HepG2 (cell line): ENCODE data around the gene TOX4. TPM values are rescaled to one million over a fixed set of nuclear protein-coding genes. Genes with fewer than 3 reads are reported as not detected.

ENCODE experiments used
- ATAC-seq: fragments of 200-7000 bp; cut with Tn5 transposase; 3 replicates; pipeline ENCODE4 v1.9.1; 2020; ENCODE audit warnings: mild to moderate bottlenecking, moderate library complexity
- BruUV-seq: library from RNA; stranded (reverse); fragments of 400-500 nt; replicated peaks from 2 replicates; lab custom pipeline; 2021; lab: Mats Ljungman, UMichigan
- CTCF ChIA-PET: fragments of 300-600 bp; formaldehyde crosslinking; extraction: SDS; loops from one replicate; lab custom pipeline; 2021; ENCODE audit warnings: low total read pairs, inconsistent platforms, low intra/inter-chr PET ratio; lab: Yijun Ruan, JAX
- POLR2A ChIA-PET: fragments of 350-600 bp; sonication (Branson Sonifier 250); formaldehyde crosslinking; loops from one replicate; lab custom pipeline; 2020; ENCODE audit warnings: antibody characterized with exemption, inconsistent platforms; lab: Yijun Ruan, JAX
- DNase-seq: peaks from one replicate; pipeline ENCODE4 v3.0.0-alpha.2; 2015; ENCODE audit warnings: low spot score
- FAIRE-seq: peaks from 3 replicates; lab custom pipeline; 2011; peaks lifted over from hg19 to GRCh38; lab: Jason Lieb, UNC
- H2AFZ ChIP-seq: one replicate; pipeline ENCODE4 v1.6.1; 2011; ENCODE audit warnings: low read length, inconsistent platforms
- H3K27ac ChIP-seq: fragments of 300-600 bp; 3 replicates; pipeline ENCODE4 v1.8.0; 2011; ENCODE audit warnings: mixed run types, mild to moderate bottlenecking, mixed read lengths, low read length, inconsistent platforms; ENCODE audit not compliant: insufficient read depth; ENCODE audit errors: extremely low read length
- H3K27me3 ChIP-seq, 2 experiments: fragments of 200-600 bp in 1 of 2; 2 replicates in 1 of 2; 3 replicates in 1 of 2; pipeline versions ENCODE4 v1.6.0 to v1.8.0; 2011; ENCODE audit warnings: low read length in 2 of 2, mild to moderate bottlenecking in 2 of 2, moderate library complexity in 2 of 2, inconsistent platforms in 1 of 2; ENCODE audit not compliant: insufficient read depth in 2 of 2, control insufficient read depth in 1 of 2
- H3K36me3 ChIP-seq, 2 experiments: fragments of 200-600 bp in 1 of 2; replicated peaks in 1 of 2; 2 replicates in 1 of 2; 3 replicates in 1 of 2; pipeline versions ENCODE4 v1.5.1 to v1.8.0; 2011; ENCODE audit warnings: low read length in 2 of 2, inconsistent platforms in 1 of 2; ENCODE audit not compliant: insufficient read depth in 2 of 2, control insufficient read depth in 1 of 2
- H3K4me1 ChIP-seq: 2 replicates; pipeline ENCODE4 v1.5.1; 2012; ENCODE audit warnings: low read length, inconsistent platforms; ENCODE audit not compliant: insufficient read depth
- H3K4me2 ChIP-seq: 2 replicates; pipeline ENCODE4 v1.6.0; 2011; ENCODE audit warnings: low read depth, low read length, inconsistent platforms
- H3K4me3 ChIP-seq, 3 experiments: fragments of 200-600 bp in 1 of 3; sonication (generic), shearing (Covaris generic) in 1 of 3; replicated peaks in 1 of 3; 2 replicates each; pipeline ENCODE4 v1.5.1; 2011 to 2016; ENCODE audit warnings: low read length in 3 of 3, inconsistent platforms in 2 of 3, low read depth in 2 of 3, mild to moderate bottlenecking in 2 of 3, control low read depth in 1 of 3, mixed read lengths in 1 of 3; ENCODE audit not compliant: insufficient read depth in 1 of 3
- H3K79me2 ChIP-seq: one replicate; pipeline ENCODE4 v1.6.1; 2011; ENCODE audit warnings: low read length, inconsistent platforms; ENCODE audit not compliant: insufficient read depth
- H3K9ac ChIP-seq: 2 replicates; pipeline ENCODE4 v1.6.0; 2011; ENCODE audit warnings: mild to moderate bottlenecking, low read depth, low read length, inconsistent platforms; ENCODE audit not compliant: insufficient read depth
- H3K9me3 ChIP-seq: 2 replicates; pipeline ENCODE4 v1.5.1; 2012; ENCODE audit warnings: mild to moderate bottlenecking, low read length
- H4K20me1 ChIP-seq: 2 replicates; pipeline ENCODE4 v1.6.0; 2011; ENCODE audit warnings: inconsistent platforms, mild to moderate bottlenecking, low read length, moderate library complexity; ENCODE audit not compliant: insufficient read depth
- AKAP8 ChIP-seq: sonication (generic); formaldehyde crosslinking; IDR thresholded peaks from 2 replicates; pipeline ENCODE4 v1.5.1; 2020; ENCODE audit warnings: mild to moderate bottlenecking, missing genetic modification reagents
- MTA3 ChIP-seq: sonication (generic); formaldehyde crosslinking; IDR thresholded peaks from 2 replicates; pipeline ENCODE4 v1.4.0; 2020; ENCODE audit warnings: missing genetic modification reagents
- REL ChIP-seq: sonication (generic); formaldehyde crosslinking; conservative IDR thresholded peaks from 2 replicates; pipeline ENCODE4 v1.8.0; 2022; ENCODE audit warnings: mild to moderate bottlenecking, missing genetic modification reagents, moderate library complexity
- ZBED4 ChIP-seq: sonication (generic); formaldehyde crosslinking; IDR thresholded peaks from 2 replicates; pipeline ENCODE4 v1.4.0; 2020; ENCODE audit warnings: missing genetic modification reagents, borderline replicate concordance
- ZC3H13 ChIP-seq: sonication (generic); formaldehyde crosslinking; IDR thresholded peaks from 2 replicates; pipeline ENCODE4 v1.8.1; 2023; ENCODE audit warnings: mild to moderate bottlenecking, missing genetic modification reagents, moderate library complexity
- ZNF180 ChIP-seq: sonication (generic); formaldehyde crosslinking; IDR thresholded peaks from 2 replicates; pipeline ENCODE4 v1.4.0; 2020; ENCODE audit warnings: low read depth, missing genetic modification reagents, borderline replicate concordance
- ZNF562 ChIP-seq: sonication (generic); formaldehyde crosslinking; IDR thresholded peaks from 2 replicates; pipeline ENCODE4 v1.8.0; 2022; ENCODE audit warnings: missing genetic modification reagents, borderline replicate concordance
- ZNF607 ChIP-seq: sonication (generic); formaldehyde crosslinking; IDR thresholded peaks from 2 replicates; pipeline ENCODE4 v1.5.1; 2020; ENCODE audit warnings: missing genetic modification reagents, mild to moderate bottlenecking, borderline replicate concordance
- ZNF841 ChIP-seq: sonication (generic); formaldehyde crosslinking; IDR thresholded peaks from 2 replicates; pipeline ENCODE4 v1.8.1; 2023; ENCODE audit warnings: missing genetic modification reagents, borderline replicate concordance
- WGBS: methylation state at CpG from one replicate; pipeline ENCODE4 v1.1.6; 2017; ENCODE audit warnings: low lambda C conversion rate; 5-methylcytosine and 5-hydroxymethylcytosine counted together
- in situ Hi-C: cut with HindIII; loops from 2 replicates; pipeline ENCODE4 v1.10.0; 2017; ENCODE audit warnings: low pct_unique_long_range_greater_than_20kb; ENCODE audit not compliant: extremely low pct_ligation_motif_present
- intact Hi-C: fragments of 100-400 bp; cut with micrococcal nuclease; formaldehyde crosslinking; loops from one replicate; pipeline ENCODE4 v1.10.0; 2022; ENCODE audit not compliant: unreplicated experiment
- polyA plus RNA-seq, 8 experiments: library from polyadenylated mRNA; depleted of rRNA in 3 of 8; stranded (reverse) in 7 of 8; unstranded in 1 of 8; fragments of >200 nt; fragmentation: Illumina TruSeq in 4 of 8; extraction: Trizol in 4 of 8; gene quantifications; 2 replicates each; pipeline versions ENCODE4 v1.2.1 to v1.2.3, GENCODE V29; 2011 to 2016; ENCODE audit warnings: low read depth in 4 of 8, missing spikeins in 1 of 8, mixed read lengths in 1 of 8; ENCODE audit not compliant: insufficient read depth in 1 of 8
- total RNA-seq, 5 experiments: library from RNA; depleted of rRNA; stranded (reverse); fragments of >200 nt; fragmentation: Illumina TruSeq; extraction: Trizol; gene quantifications; 2 replicates each; pipeline ENCODE4 v1.2.3, GENCODE V29; 2016; ENCODE audit warnings: low read depth in 1 of 5

Gene TOX4
- total and polyA plus RNA-seq, 2 of the 13 experiments (the other 11 are each of a cell fraction or from before 2014, with no cell fraction given), result 71.8 to 163 TPM

- in situ Hi-C loops, result no loop called here
- ATAC-seq (no peak), FAIRE-seq (no peak), DNase-seq (no peak)
- 98% methylated on average over 4 of the region's 4 CpGs for WGBS
- Histone ChIP-seq H3K4me2 (no peak overlapping the region), H3K4me1 (no peaks in the 10 kb centered on the region), H3K27ac (no peak overlapping the region), H3K9me3 (no peaks in the 10 kb centered on the region), H3K4me3 (no peak overlapping the region), H3K9ac (no peak overlapping the region), H4K20me1 (no peaks in the 10 kb centered on the region), H3K79me2 (peaks cover 25% of the 10 kb centered on the region), H3K36me3 (peaks cover 42 to 80% of the 10 kb centered on the region in 2 experiments), H3K27me3 (no peaks in the 10 kb centered on the region), H2AFZ (no peak overlapping the region)
- intact Hi-C loops, result no loop called here
- TF ChIP-seq ZNF180 (CRISPR knock-in tag), result no peak
- no peak for TF ChIP-seq MTA3 (CRISPR knock-in tag)
- TF ChIP-seq ZBED4, result no peak
- TF ChIP-seq ZNF841 (CRISPR knock-in tag), result 0 out of 2 replicates have a peak, but pooled peaks have one; percentile 26
- 0 out of 2 replicates have a peak, but pooled peaks have one; percentile 56 for TF ChIP-seq ZNF562
- 0 out of 2 replicates have a peak, but pooled peaks have one; percentile 33 for TF ChIP-seq ZC3H13 (CRISPR knock-in tag)
- no peak for TF ChIP-seq ZNF607 (CRISPR knock-in tag)
- TF ChIP-seq AKAP8 (CRISPR knock-in tag), result no peak
- 0 out of 2 replicates have a peak, but pooled peaks have one; percentile 53 for TF ChIP-seq REL
- POLR2A ChIA-PET, result no interaction called here
- BruUV-seq, result no TSS peak
- CTCF ChIA-PET, result no interaction called here
Observed at GRCh38 chr14:21428930-21429329, 48.1 kb upstream of the TOX4 start.
